Thoracic aorta (tissue), 2 donors: ENCODE results near the gene MICAL2. TPM values are rescaled to one million over a fixed set of nuclear protein-coding genes. Genes with fewer than 3 reads are reported as not detected.

ENCODE experiments used
- ATAC-seq: fragments of 150-250 bp; one replicate; pipeline ENCODE4 v1.8.0; 2017; ENCODE audit warnings: low read depth; ENCODE audit not compliant: insufficient number of reproducible peaks, low FRiP score
- DNase-seq: peaks from one replicate; pipeline ENCODE4 v3.0.0-alpha.2; 2020; ENCODE audit warnings: low spot score
- H3K27ac ChIP-seq, 2 donors: fragments of 200-600 bp; sonication (generic); 1 replicate in 1 of 2; 2 replicates in 1 of 2; pipeline ENCODE4 v1.5.1; 2016; ENCODE audit warnings: mild to moderate bottlenecking in 2 of 2, moderate library complexity in 2 of 2
- H3K27me3 ChIP-seq: fragments of 200-600 bp; sonication (generic); replicated peaks from 2 replicates; pipeline ENCODE4 v1.6.0; 2016; ENCODE audit warnings: mild to moderate bottlenecking; ENCODE audit not compliant: insufficient read depth
- H3K36me3 ChIP-seq: fragments of 200-600 bp; sonication (generic); one replicate; pipeline ENCODE4 v1.5.1; 2016
- H3K4me1 ChIP-seq, 2 donors: fragments of 200-600 bp; sonication (generic); 1 replicate in 1 of 2; 2 replicates in 1 of 2; pipeline versions ENCODE4 v1.5.1 to v1.6.0; 2016; ENCODE audit warnings: low read depth in 2 of 2, mild to moderate bottlenecking in 1 of 2; ENCODE audit not compliant: control insufficient read depth in 1 of 2
- H3K4me3 ChIP-seq: fragments of 200-600 bp; sonication (generic); 2 replicates; pipeline ENCODE4 v1.5.1; 2016; ENCODE audit warnings: mild to moderate bottlenecking
- H3K9me3 ChIP-seq: fragments of 200-600 bp; sonication (generic); 2 replicates; pipeline ENCODE4 v1.5.1; 2016
- CTCF ChIP-seq: fragments of 200-600 bp; sonication (generic); IDR thresholded peaks from one replicate; pipeline ENCODE4 v1.5.1; 2019; ENCODE audit warnings: antibody characterized with exemption
- total RNA-seq, 2 donors: library from RNA; depleted of rRNA; stranded (reverse); fragments of >200 nt; gene quantifications; one replicate each; pipeline versions ENCODE4 v1.1.0 to v1.2.3, GENCODE V29; 2016

MICAL2 gene
- total RNA-seq, 2 donors from 2014 or later: 791 to 989 TPM

- H3K9me3 ChIP-seq: no peaks in the 10 kb centered on the region
- TF ChIP-seq CTCF: no peak
- DNase-seq: no peak
- no peak for ATAC-seq
- no peaks in the 10 kb centered on the region for H3K27me3 ChIP-seq
- H3K4me1 ChIP-seq: peaks cover 11 to 18% of the 10 kb centered on the region in 2 donors
- no peak overlapping the region for H3K27ac ChIP-seq
- H3K4me3 ChIP-seq: no peak overlapping the region
- no peaks in the 10 kb centered on the region for H3K36me3 ChIP-seq
Observed at GRCh38 chr11:12106101-12106500, 4.3 kb upstream of the MICAL2 start.

GRCh38 chr11:12106501-12106900 lies 3.9 kb upstream of the MICAL2 start:
- no peak overlapping the region for H3K27ac ChIP-seq
- no peak for ATAC-seq
- H3K4me3 ChIP-seq: no peak overlapping the region
- no peak for DNase-seq
- H3K36me3 ChIP-seq: no peaks in the 10 kb centered on the region
- H3K4me1 ChIP-seq: peaks cover 11 to 18% of the 10 kb centered on the region in 2 donors
- no peaks in the 10 kb centered on the region for H3K9me3 ChIP-seq
- H3K27me3 ChIP-seq: no peaks in the 10 kb centered on the region
- no peak for TF ChIP-seq CTCF

- no peak overlapping the region for H3K27ac ChIP-seq
- H3K36me3 ChIP-seq: no peaks in the 10 kb centered on the region
- no peak for ATAC-seq
- no peaks in the 10 kb centered on the region for H3K27me3 ChIP-seq
- no peak overlapping the region for H3K4me3 ChIP-seq
- no peaks in the 10 kb centered on the region for H3K9me3 ChIP-seq
- TF ChIP-seq CTCF: no peak
- peaks cover 10 to 24% of the 10 kb centered on the region in 2 donors for H3K4me1 ChIP-seq
- no peak for DNase-seq
Observed at GRCh38 chr11:12108875-12109453, 1.4 kb upstream of the MICAL2 start.

- TF ChIP-seq CTCF: no peak
- H3K4me3 ChIP-seq: peak overlapping the region; percentile 95
- peaks cover 11 to 26% of the 10 kb centered on the region in 2 donors for H3K4me1 ChIP-seq
- ATAC-seq (no peak), DNase-seq (no peak)
- no peaks in the 10 kb centered on the region for H3K27me3 ChIP-seq
- no peaks in the 10 kb centered on the region for H3K9me3 ChIP-seq
- peak overlapping the region; percentile 43 to 99 for H3K27ac ChIP-seq
- H3K36me3 ChIP-seq: no peaks in the 10 kb centered on the region
Observed at GRCh38 chr11:12109591-12110196, 696 bp upstream of the MICAL2 start.

- no peaks in the 10 kb centered on the region for H3K36me3 ChIP-seq
- no peaks in the 10 kb centered on the region for H3K9me3 ChIP-seq
- H3K4me3 ChIP-seq: peak overlapping the region; percentile 95
- peak overlapping the region; percentile 97 to 99 for H3K27ac ChIP-seq
- no peaks in the 10 kb centered on the region for H3K27me3 ChIP-seq
- no peak for TF ChIP-seq CTCF
- ATAC-seq (peak; percentile 23), DNase-seq (no peak)
- H3K4me1 ChIP-seq: peaks cover 13 to 37% of the 10 kb centered on the region in 2 donors
Observed at GRCh38 chr11:12110714-12111548, 541 bp downstream of the MICAL2 start.
